CD4-positive, alpha-beta T cell treated with Interleukin-17A for 4 hours (primary cell): ENCODE data around the gene DCST2.

Source experiments
- DNase-seq: peaks from one replicate; pipeline ENCODE4 v3.0.0-alpha.2; 2020; ENCODE audit warnings: mixed read lengths

Gene DCST2

GRCh38 chr1:155023627-155024026 is 10.0 kb downstream of the DCST2 start:
- DNase-seq: no peak

DNA sequence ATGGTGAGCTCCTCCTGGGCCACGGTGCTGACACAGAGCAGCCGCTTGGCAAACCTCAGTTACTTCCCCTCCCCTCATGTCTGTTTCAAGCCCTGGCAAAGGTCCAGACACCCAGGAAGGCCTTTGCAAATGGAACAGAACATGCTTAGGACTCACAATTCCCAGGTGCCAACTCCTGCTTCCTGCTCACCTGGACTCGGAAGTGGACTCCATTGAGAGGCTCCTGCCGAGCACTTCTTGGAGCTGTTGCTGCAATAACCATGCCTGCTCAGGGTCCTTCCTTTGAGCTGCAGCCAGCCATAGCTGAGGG is 10.7 kb downstream of the DCST2 start:
- DNase-seq: no peak

DNA sequence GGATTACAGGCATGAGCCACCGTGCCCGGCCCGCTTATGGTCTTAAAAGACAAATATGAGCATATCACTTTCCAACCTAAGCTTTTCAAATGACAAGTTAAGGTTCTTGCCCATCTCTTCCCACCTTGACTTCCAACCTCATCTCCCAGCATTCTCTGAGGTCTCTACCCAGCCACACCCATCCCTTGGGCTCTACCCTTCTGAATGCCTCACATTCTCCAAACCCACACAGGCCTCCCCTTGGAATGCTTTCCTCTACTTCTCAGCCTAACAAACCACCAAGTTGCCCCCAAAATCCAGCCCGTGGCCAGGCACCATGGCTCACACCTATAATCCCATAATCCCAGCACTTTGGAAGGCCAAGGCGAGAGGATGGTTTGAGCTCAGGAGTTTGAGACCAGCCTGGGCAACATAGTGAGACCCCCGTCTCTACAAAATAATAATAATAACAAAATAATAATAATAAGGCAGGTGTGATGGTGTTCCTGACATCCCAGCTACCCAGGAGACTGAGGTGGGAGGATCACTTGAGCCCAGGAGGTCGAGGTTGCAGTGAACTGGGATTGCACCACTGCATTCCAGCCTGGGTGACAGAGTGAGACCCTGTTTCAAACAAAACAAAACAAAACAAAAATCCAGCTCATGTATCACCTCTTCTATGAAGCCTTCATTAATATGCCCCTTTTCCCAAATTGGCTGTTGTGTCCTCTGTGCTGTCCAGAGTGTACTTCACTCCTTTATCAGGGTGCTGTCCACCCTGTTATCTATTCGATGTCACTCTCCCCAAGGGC is 11.2 kb downstream of the DCST2 start:
- DNase-seq: no peak

DNA sequence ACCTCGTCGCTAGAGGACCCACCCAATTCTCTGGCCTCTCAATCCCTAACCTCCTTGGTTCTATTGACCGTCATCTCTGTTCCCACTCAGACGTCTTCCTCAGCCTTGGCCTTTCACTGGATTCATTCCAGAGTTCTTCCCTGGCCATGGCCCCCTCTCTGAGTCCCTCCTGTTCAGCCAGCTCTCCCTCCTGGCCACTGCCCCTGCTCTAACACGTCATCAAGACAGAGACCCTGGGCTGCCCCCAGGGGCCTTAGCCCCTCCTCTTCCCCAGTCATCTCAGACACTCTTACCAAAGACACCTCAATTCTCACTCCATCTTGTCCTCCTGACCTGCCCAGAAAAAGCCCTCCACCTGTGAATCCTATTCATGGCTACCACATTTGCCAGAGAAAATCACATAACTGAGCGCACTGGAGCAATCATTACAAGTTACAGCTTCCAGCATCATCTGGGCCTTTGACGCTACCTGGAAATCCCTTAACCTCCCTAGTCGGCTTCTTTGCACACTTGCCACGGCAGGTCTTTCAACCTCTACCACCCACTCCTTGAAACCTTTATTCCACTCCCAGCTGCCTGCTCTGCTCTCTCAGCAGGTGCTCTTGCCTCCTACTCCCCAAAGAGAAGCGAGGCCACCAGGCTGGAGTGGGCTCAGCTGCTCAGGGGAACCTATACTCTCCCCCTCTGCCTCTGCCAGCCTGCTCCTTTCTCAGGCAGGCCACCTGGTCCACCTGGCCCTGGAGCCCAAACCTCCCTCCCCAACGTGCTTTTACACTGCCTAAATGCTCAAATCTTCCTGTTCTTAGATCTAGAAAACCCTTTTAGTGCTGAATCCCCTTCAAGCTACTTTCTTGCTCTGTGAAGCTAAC is 14.0 kb downstream of the DCST2 start:
- no peak for DNase-seq

GRCh38 chr1:155018617-155019348 is 14.8 kb downstream of the DCST2 start:
- DNase-seq: no peak

DNA sequence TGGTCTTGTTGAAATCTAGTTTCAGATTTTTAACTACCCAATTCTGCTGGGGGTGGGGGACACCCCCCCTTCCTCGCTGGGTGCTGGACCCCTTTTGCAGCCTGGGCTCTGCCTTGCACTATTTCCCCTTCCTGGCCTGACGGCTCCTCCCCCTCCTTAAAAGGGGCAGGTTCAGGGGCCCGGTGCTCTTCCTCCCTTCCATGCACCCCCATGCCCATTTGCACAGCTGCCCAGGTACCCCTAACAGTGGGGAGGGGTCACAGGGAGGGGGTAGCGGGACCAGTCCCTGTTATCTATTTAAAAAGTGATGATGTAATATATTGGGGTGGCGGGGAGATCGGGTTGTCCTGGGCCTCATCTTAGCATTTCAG is 15.7 kb downstream of the DCST2 start:
- DNase-seq: no peak

- DNase-seq: peak; percentile 95
Observed at GRCh38 chr1:155017041-155017945, 16.3 kb downstream of the DCST2 start.

GRCh38 chr1:155016231-155016831 is 17.2 kb downstream of the DCST2 start:
- peak; percentile 57 for DNase-seq

- no peak for DNase-seq
Observed at GRCh38 chr1:155015527-155016230, 17.9 kb downstream of the DCST2 start.

GRCh38 chr1:155014709-155015508 is 18.7 kb downstream of the DCST2 start:
- no peak for DNase-seq

DNA sequence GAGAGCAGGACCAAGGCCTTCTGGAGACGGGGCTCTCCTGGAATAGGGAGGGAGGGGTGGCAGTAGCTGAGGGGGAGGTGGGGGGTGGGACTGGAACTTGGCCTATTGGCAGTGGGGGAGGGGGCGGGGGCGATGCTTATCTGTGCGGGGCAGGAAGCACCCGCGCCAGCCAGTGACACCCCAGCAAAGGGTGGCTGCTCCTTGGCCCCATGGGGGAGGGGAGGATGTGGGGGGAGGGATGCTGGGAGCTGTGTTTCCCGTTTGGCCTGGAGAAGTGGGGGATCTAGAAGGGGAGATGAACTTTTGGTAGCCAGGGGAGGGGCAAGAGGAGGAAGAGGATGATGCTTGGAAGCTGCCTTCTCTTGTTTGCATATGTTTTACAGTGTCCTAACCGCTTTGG is 19.9 kb downstream of the DCST2 start:
- DNase-seq: peak; percentile 87

GRCh38 chr1:155012776-155013602 is 20.6 kb downstream of the DCST2 start:
- no peak for DNase-seq

- peak; percentile 57 for DNase-seq
Observed at GRCh38 chr1:155012026-155012546, 21.5 kb downstream of the DCST2 start.

DNA sequence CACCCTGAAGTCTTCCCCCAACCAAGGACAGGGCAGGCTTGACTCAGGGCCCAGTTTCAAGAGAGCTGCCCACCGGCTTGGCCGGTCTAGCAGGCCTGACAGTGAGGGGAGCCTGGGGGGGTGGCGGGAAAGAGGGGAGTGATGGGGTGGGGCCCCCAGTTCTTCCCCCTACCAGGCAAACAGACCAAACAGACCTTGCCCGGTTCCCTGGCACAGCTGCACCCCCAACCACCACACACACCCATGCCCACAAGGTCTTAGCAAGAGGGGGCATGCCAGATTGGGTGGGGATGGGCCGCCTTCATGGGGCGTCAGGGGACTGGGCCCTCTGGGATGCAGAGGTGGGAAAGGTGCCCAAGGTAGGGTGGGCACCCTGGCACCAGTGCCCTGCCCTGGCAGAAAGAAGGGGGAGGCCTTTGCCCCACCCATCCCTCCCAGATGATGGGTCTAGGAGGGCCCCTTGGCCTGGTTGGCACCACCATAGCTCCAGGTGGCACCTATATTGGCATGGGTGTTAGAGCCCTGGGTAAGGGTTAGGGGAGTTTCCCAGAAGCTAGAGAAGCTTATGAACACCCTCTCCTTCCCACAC is 22.1 kb downstream of the DCST2 start:
- DNase-seq: no peak

GRCh38 chr1:155011004-155011416 is 22.6 kb downstream of the DCST2 start:
- DNase-seq: no peak

DNA sequence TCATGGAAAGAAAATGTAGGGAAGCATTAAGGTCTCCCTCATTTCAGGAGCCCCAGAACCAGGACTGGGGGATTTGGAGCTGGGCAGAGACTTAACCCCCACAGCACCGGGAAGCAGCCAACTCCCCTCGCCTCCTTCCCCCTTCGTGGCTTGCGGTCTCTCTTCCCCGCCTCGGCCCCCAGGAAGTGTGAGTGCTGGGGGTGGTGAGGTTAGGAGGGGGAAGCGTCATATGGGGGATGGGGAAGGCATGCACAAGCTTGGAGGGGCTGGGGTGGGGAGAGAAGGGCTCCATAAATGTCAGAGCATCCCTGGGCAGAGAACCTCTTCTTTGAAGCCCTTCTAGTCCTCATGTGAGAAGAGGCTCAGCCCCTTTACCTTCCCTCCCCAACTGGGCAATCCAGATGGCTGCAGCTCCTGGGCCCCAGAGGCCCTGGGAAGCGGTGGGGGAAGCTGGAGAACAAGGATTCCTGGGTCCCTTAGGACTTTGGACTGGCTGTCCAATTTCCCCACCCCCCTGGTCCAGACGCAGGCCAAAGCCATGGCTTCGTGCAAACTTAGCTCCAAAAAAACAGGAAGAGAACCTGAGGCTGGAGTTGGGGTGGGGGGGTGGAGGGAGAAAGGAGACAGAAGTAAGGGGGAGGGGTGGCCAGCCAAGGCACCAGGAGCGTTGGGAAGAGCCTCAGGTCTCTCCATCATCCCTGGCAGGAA is 23.2 kb downstream of the DCST2 start:
- peak; percentile 68 for DNase-seq

GRCh38 chr1:155009742-155010141 is 23.8 kb downstream of the DCST2 start:
- no peak for DNase-seq

DNA sequence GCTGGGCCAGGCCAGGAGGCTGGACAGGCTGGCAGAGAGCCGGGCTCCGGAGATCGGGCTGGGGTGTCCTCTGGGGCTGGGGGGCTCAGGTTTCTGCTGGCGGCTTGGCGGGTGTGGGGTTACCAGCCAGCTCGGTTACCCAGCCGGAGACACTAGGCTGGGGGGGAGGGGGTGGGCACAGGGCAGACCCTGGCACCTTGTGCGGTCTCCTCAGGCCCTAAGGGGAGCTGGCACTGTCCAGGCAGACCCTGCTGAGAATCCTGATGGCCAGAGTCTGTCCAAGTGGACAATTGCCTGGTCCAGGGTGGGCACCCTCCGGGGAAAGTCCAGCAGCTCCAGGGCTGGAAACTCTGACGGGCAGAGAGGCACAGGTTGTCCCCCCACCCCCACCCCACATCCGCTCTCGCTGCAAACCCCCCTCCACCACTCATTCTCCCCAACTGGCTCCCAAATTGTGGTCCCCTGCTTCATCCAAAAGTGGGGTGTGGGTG is 24.3 kb downstream of the DCST2 start:
- DNase-seq: peak; percentile 54
